GM12892 (cell line): ENCODE measurements around the gene TMEM184A.

Experiments
- DNase-seq: peaks from one replicate; pipeline ENCODE4 v3.0.0; 2011; ENCODE audit not compliant: insufficient read length
- FAIRE-seq: peaks from 2 replicates; lab custom pipeline; 2011; peaks lifted over from hg19 to GRCh38; lab: Jason Lieb, UNC
- POLR2A ChIP-seq: IDR thresholded peaks from 2 replicates; pipeline ENCODE4 v1.6.1; 2011; ENCODE audit warnings: low read depth, low read length, control low read depth
- POLR2AphosphoS5 ChIP-seq: IDR thresholded peaks from 2 replicates; pipeline ENCODE4 v1.6.1; 2011; ENCODE audit warnings: low read depth, low read length, control low read depth
- TAF1 ChIP-seq: IDR thresholded peaks from 2 replicates; pipeline ENCODE4 v1.6.1; 2011; ENCODE audit warnings: low read depth, mild to moderate bottlenecking, control low read depth, low read length, borderline replicate concordance

TMEM184A gene

DNA sequence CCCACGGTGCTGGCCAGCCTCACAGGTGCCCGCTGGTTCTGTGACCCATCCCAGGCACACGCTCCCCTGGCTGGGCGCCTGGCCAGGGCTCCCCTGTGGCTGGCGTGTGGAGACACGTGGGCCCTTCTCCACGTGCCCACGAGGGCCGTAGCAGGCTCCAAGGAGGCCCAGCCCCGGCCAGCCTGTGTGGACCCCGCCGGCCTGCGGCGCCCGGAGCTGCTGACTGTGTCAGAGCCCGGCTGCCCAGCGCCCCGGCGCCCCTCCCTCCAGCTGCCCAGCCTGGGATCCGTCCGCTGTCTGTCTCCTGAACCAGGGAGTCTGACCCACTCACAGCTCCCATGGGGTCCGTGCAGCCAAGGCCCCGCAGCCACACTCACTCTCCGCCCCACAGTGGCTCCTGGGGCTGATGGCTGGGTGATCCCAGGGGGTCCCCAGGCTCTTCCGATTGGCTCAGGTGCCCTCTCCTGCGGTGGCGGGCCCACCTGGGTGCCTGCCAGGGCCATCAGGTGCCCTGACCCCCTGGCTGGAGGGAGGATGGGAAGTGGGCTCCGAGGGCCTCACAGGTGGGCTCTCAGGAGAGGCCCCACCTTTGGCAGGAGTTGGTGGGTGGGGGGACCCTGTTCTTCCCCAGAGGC is 9.6 kb downstream of the TMEM184A start:
- DNase-seq (no peak), FAIRE-seq (no peak)
- TF ChIP-seq POLR2A (no peak), TAF1 (no peak), POLR2AphosphoS5 (no peak)

- FAIRE-seq, result no peak
- TF ChIP-seq TAF1 (no peak), POLR2A (no peak), POLR2AphosphoS5 (no peak)
Observed at GRCh38 chr7:1545417-1546246, 10.4 kb downstream of the TMEM184A start.

GRCh38 chr7:1544896-1545416 is 11.0 kb downstream of the TMEM184A start:
- DNase-seq, result no peak
- FAIRE-seq, result no peak
- no peak for TF ChIP-seq POLR2AphosphoS5
- TF ChIP-seq POLR2A, result no peak
- no peak for TF ChIP-seq TAF1

More at GRCh38 chr7:1545417-1546246, 10.4 kb downstream of the TMEM184A start:
- DNase-seq, result no peak

DNA sequence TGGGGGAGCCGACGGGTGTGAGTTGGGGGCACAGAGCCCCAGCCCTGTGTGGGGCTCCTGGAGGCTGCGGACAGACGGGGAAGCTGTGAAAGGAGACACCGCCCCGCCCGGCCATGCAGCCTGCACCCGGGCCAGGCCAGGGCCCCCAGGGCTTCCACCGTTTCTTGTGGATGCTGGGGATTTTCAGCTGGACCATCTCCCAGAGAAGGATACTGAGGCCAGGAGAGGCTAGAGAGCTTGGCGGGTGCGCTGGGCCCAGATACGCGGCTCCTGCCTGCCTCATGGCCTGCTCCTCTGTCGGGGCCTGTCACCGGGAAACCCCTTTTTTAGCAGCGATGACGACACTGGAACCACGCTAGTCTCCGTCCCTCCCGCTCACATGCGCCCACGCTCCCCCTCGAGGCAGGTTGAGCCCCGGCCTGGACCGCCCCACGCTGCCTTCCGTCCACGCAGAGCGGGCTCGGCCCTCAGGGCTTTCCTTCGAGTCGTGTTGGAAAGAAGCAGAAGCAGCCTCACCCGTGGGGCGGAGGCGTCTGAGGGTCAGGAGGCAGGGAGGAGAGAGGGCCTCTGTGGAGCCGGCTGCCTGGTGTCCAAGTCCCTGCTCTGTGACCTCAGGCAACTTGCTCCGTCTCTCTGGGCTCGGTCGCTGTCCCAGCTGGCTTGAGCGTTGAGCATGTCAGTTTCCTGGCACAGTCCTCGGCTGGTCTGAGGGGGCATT is 11.7 kb downstream of the TMEM184A start:
- no peak for FAIRE-seq

GRCh38 chr7:1543826-1544177 is 12.2 kb downstream of the TMEM184A start:
- FAIRE-seq, result no peak
- DNase-seq, result no peak
- TF ChIP-seq POLR2A, result no peak
- TF ChIP-seq POLR2AphosphoS5, result no peak
- no peak for TF ChIP-seq TAF1

More for the DNA sequence above, 11.7 kb downstream of the TMEM184A start:
- DNase-seq, result no peak
- TF ChIP-seq TAF1 (no peak), POLR2AphosphoS5 (no peak), POLR2A (no peak)

DNA sequence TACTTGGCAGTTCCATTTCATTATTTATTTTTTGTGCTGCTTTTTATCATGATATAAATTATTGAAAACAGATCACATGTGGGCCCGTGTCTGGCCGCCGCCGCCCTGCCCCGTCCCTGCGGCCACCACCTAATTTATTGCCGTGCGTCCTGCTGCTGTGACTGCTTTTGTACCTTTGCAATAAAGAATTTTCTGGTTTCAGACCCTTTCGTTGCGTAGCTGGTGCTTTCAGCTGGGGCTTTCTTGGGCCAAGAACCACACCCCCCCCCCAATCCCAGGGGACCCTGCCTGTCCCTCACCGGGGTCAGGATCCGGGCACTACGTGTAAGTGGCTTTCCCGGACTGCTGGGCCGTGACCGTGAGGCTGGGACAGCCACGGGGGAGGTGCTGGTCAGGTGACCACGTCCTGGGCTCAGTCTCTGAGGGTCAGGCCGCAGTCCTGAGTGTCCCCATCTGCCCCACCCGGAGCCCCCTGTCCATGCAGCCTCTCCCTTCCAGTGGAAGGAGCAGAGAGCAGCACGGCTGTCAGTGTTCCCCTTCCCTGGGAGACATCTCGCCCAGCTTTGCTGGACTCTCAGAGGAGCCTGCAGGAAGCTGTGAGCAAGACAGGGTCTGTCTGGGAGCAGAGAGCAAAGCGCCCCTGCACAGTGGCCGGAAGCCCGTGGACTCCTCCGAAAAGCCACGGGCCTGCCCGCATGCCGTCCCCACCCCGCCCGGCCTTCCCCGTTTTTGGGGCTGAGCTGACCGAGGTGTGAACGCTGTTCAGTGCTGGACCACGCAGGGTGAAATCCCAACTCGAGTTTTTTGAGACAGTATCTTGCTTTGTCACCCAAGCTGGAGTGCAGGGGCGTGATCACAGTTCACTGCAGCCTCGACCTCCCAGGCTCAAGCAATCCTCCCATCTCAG is 12.9 kb downstream of the TMEM184A start:
- FAIRE-seq (no peak), DNase-seq (no peak)
- no peak for TF ChIP-seq TAF1
- TF ChIP-seq POLR2AphosphoS5, result 0 out of 2 replicates have a peak, but pooled peaks have one; percentile 43
- TF ChIP-seq POLR2A, result peak; percentile 29; the same call in 1 of the 2 replicates

DNA sequence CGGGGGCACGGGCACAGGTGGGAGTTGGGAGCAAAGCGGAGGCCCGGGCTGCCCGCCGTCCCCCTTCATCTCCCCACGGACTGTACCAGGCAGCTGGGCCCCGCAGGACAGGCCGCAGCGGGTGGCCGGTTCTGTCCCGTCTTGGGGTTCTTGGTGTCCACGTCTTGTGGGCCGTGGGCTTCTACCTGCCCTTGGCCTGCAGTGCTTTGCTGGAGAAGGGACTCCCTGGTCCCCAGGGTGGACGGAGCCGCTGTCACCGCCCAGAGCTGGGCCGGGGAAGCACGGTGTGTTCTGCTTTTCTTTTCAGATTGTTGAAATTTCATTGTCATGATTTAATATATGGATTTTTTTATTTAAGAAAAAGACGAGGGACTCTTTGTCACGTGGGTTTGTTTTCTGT is 13.7 kb downstream of the TMEM184A start:
- TF ChIP-seq TAF1 (no peak), POLR2A (no peak), POLR2AphosphoS5 (no peak)
- no peak for FAIRE-seq
- DNase-seq, result no peak

GRCh38 chr7:1541431-1542162 is 14.4 kb downstream of the TMEM184A start:
- DNase-seq (no peak), FAIRE-seq (no peak)
- TF ChIP-seq POLR2AphosphoS5 (no peak; the same call in 1 of the 2 replicates), POLR2A (peak; percentile 1; the same call in 1 of the 2 replicates)

GRCh38 chr7:1540776-1541271 is 15.2 kb downstream of the TMEM184A start:
- no peak for FAIRE-seq
- TF ChIP-seq POLR2A, result peak; percentile 17; the same call in 1 of the 2 replicates
- no peak for TF ChIP-seq POLR2AphosphoS5
- TF ChIP-seq TAF1, result no peak
- DNase-seq, result no peak
